Neutrophil (primary cell): Measurements from ENCODE around the gene FAM9C.
"Not testable (repeated sequence)": the region's sequence is repeated elsewhere in the genome, so short reads cannot be mapped to it uniquely, and the experiment has no call there.

Experiments used
- H3K27ac ChIP-seq: fragments of 200-600 bp; sonication (generic); 2 replicates; pipeline ENCODE4 v1.5.1; 2016; ENCODE audit warnings: mild to moderate bottlenecking, moderate library complexity
- H3K27me3 ChIP-seq: fragments of 200-600 bp; sonication (generic); 2 replicates; pipeline ENCODE4 v1.6.0; 2016; ENCODE audit warnings: mild to moderate bottlenecking
- H3K36me3 ChIP-seq: fragments of 200-600 bp; sonication (generic); 2 replicates; pipeline ENCODE4 v1.5.1; 2017
- H3K4me1 ChIP-seq, 2 experiments: fragments of 200-600 bp in 1 of 2; sonication (generic) in 1 of 2; 1 replicate in 1 of 2; 2 replicates in 1 of 2; pipeline versions ENCODE4 v1.5.1 to v1.6.1; 2013 to 2016; ENCODE audit warnings: low read depth in 1 of 2, low read length in 1 of 2, mild to moderate bottlenecking in 1 of 2, moderate library complexity in 1 of 2; ENCODE audit not compliant: control insufficient read depth in 1 of 2, insufficient read depth in 1 of 2
- H3K4me3 ChIP-seq, 2 experiments: fragments of 200-600 bp in 1 of 2; sonication (generic) in 1 of 2; 1 replicate in 1 of 2; 2 replicates in 1 of 2; pipeline ENCODE4 v1.5.1; 2013 to 2016; ENCODE audit warnings: low read depth in 1 of 2, low read length in 1 of 2, mild to moderate bottlenecking in 1 of 2, moderate library complexity in 1 of 2
- H3K9me3 ChIP-seq: fragments of 200-600 bp; sonication (generic); 2 replicates; pipeline ENCODE4 v1.5.1; 2016
- TF ChIP-seq, protein P1 (sequence below): fragments of 200-600 bp; sonication (generic); IDR thresholded peaks from 2 replicates; pipeline ENCODE4 v1.5.1; 2016; ENCODE audit warnings: antibody characterized with exemption

FAM9C gene

GRCh38 chrX:13022926-13023325, 21.5 kb downstream of the FAM9C start:
- H3K4me1 ChIP-seq = peaks cover 11% of the 10 kb centered on the region in 2 experiments
- no peaks in the 10 kb centered on the region for H3K36me3 ChIP-seq
- H3K27ac ChIP-seq = no peak overlapping the region

DNA sequence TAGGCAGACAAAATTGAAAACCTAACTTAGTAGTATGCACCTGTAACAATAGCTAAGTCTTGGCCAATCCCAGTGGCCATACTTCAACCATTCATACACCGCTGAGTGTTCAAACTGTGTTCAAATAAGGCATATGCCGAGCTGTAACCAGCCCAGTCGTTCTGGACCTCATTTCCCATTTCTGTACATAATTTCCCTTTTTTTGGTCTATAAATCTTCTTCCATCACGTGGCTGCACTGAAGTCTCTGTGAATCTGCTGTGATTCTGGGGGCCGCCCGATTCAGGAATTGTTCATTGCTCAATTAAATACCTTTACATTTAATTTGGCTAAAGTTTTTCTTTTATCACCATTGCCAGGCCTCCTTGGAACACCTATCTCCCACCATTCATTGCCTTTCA, 27.7 kb downstream of the FAM9C start:
- H3K27me3 ChIP-seq, H3K36me3 ChIP-seq, H3K4me3 ChIP-seq, H3K9me3 ChIP-seq: not testable (repeated sequence)
- H3K4me1 ChIP-seq = peaks cover 61 to 68% of the 10 kb centered on the region in 2 experiments
- H3K27ac ChIP-seq = peak overlapping the region; percentile 93

More at GRCh38 chrX:13022926-13023325, 21.5 kb downstream of the FAM9C start:
- H3K9me3 ChIP-seq = no peaks in the 10 kb centered on the region
- H3K4me3 ChIP-seq = no peak overlapping the region
- no peaks in the 10 kb centered on the region for H3K27me3 ChIP-seq
- TF ChIP-seq, protein P1, sequence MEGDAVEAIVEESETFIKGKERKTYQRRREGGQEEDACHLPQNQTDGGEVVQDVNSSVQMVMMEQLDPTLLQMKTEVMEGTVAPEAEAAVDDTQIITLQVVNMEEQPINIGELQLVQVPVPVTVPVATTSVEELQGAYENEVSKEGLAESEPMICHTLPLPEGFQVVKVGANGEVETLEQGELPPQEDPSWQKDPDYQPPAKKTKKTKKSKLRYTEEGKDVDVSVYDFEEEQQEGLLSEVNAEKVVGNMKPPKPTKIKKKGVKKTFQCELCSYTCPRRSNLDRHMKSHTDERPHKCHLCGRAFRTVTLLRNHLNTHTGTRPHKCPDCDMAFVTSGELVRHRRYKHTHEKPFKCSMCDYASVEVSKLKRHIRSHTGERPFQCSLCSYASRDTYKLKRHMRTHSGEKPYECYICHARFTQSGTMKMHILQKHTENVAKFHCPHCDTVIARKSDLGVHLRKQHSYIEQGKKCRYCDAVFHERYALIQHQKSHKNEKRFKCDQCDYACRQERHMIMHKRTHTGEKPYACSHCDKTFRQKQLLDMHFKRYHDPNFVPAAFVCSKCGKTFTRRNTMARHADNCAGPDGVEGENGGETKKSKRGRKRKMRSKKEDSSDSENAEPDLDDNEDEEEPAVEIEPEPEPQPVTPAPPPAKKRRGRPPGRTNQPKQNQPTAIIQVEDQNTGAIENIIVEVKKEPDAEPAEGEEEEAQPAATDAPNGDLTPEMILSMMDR = no peak

- TF ChIP-seq, protein P1 = no peak
- Histone ChIP-seq H3K27me3 (no peaks in the 10 kb centered on the region), H3K9me3 (no peaks in the 10 kb centered on the region), H3K4me1 (peaks cover 61 to 68% of the 10 kb centered on the region in 2 experiments), H3K36me3 (no peaks in the 10 kb centered on the region), H3K27ac (peak overlapping the region; percentile 93), H3K4me3 (no peak overlapping the region)
Measured at GRCh38 chrX:13015536-13016236, 28.7 kb downstream of the FAM9C start.

GRCh38 chrX:13014111-13015096, 30.0 kb downstream of the FAM9C start:
- Histone ChIP-seq H3K9me3 (no peaks in the 10 kb centered on the region), H3K27ac (peak overlapping the region; percentile 93), H3K27me3 (no peaks in the 10 kb centered on the region), H3K4me3 (peak overlapping the region in 1 of 2 experiments; percentile 43), H3K4me1 (peaks cover 61 to 68% of the 10 kb centered on the region in 2 experiments), H3K36me3 (no peaks in the 10 kb centered on the region)
- TF ChIP-seq, protein P1 = no peak

DNA sequence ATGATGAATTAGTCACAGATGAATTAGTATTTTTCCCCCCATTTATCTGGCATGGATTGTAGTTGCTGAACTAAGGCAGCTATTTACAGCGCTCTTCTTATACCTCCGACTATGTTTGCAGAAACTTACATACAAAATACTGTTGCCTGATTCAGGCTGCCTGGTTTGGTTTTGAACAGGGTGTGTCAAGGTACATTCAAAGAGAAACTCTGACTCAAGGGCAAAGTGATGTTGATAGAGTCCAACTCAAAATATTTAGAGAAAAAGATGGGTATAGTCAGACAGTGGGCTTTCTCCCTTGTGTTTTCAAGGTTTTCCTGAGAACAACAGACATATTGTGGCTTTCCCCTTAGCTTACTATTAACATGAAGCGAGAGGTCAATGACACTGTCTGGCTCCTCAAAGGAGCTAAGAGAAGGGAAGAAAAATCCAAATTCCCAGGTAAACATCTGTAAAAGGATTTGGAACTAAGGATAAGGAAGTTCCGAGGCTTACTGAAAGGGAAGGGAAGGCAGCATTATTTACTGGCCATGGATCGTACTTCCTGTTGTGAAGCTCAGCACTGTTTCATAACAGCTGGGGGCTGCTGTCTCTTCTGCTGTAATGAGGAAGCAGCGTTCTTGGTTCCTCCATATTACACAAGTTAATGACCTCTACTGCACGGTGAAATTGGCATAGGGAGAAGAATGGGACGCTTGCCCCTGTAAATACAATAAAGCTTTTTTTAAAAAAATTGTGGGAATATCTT, 30.9 kb downstream of the FAM9C start:
- Histone ChIP-seq H3K27me3 (no peaks in the 10 kb centered on the region), H3K27ac (peak overlapping the region; percentile 93), H3K36me3 (no peaks in the 10 kb centered on the region), H3K4me3 (peak overlapping the region; percentile 35 to 43), H3K9me3 (no peaks in the 10 kb centered on the region), H3K4me1 (peaks cover 55 to 65% of the 10 kb centered on the region in 2 experiments)
- TF ChIP-seq, protein P1 = no peak
